Esophagus squamous epithelium (tissue), 4 donors: ENCODE data around the gene NOM1.

Experiments
- POLR2A ChIP-seq, 4 donors: fragments of 450-650 bp; IDR thresholded peaks; one replicate each; pipeline ENCODE4 v1.6.1; 2017; ENCODE audit warnings: antibody characterized with exemption in 4 of 4, mild to moderate bottlenecking in 4 of 4, moderate library complexity in 3 of 4
- TF ChIP-seq, protein P1 (sequence below), 6 experiments: fragments of 450-650 bp in 4 of 6; fragments of 200-600 bp in 2 of 6; sonication (generic) in 2 of 6; IDR thresholded peaks; one replicate each; pipeline ENCODE4 v1.5.1; 2016 to 2019; ENCODE audit warnings: antibody characterized with exemption in 6 of 6, mild to moderate bottlenecking in 4 of 6, moderate library complexity in 4 of 6

DNA sequence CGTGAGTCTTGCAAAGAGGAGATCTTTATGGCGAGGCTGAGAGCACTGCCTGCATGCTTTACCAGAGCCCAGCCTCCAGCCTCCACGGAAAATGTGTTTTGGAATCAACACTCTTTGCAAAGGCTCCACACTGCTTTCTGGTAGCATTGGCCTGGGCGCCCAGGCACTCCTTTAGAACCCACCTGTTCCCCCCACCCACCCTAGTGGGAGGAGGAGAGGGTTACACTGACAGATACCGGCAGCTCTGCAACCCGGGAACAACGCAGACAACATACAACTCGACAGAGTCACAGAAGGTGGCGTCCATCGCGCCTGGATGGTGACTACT, 66.5 kb downstream of the NOM1 start:
- TF ChIP-seq, protein P1, sequence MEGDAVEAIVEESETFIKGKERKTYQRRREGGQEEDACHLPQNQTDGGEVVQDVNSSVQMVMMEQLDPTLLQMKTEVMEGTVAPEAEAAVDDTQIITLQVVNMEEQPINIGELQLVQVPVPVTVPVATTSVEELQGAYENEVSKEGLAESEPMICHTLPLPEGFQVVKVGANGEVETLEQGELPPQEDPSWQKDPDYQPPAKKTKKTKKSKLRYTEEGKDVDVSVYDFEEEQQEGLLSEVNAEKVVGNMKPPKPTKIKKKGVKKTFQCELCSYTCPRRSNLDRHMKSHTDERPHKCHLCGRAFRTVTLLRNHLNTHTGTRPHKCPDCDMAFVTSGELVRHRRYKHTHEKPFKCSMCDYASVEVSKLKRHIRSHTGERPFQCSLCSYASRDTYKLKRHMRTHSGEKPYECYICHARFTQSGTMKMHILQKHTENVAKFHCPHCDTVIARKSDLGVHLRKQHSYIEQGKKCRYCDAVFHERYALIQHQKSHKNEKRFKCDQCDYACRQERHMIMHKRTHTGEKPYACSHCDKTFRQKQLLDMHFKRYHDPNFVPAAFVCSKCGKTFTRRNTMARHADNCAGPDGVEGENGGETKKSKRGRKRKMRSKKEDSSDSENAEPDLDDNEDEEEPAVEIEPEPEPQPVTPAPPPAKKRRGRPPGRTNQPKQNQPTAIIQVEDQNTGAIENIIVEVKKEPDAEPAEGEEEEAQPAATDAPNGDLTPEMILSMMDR (IDR thresholded peaks at IDR 0.05) = no peak
- no peak for TF ChIP-seq POLR2A (IDR thresholded peaks at IDR 0.05)
